Fibroblast of skin of left biceps (primary cell): Measurements from ENCODE around the gene RBBP8NL.

Experiments
- DNase-seq, 2 experiments: peaks; one replicate each; pipeline ENCODE4 v3.0.0-alpha.2; 2013; ENCODE audit warnings: low read depth in 2 of 2

Gene RBBP8NL

GRCh38 chr20:62427172-62428001, at the start of gene RBBP8NL:
Gene RBBP8NL, minus strand, starts transcription at chr20:62427539. Its CDS starts 7,892 bp downstream, at chr20:62419647.
- DNase-seq, result no peak

GRCh38 chr20:62476056-62476838, 48.9 kb upstream of the RBBP8NL start:
- no peak for DNase-seq

- DNase-seq, result no peak
These were observed 48.4 kb upstream of the RBBP8NL start, which contains the start of gene GATA5 for GRCh38 chr20:62475772-62476055. Gene GATA5, minus strand, starts transcription at chr20:62475995. Its CDS starts 474 bp downstream, at chr20:62475521.

- DNase-seq, result no peak
These were observed 47.9 kb upstream of the RBBP8NL start for GRCh38 chr20:62475027-62475771.

GRCh38 chr20:62474604-62475026, 47.3 kb upstream of the RBBP8NL start:
- no peak for DNase-seq

GRCh38 chr20:62473717-62474603, 46.6 kb upstream of the RBBP8NL start:
- no peak for DNase-seq

GRCh38 chr20:62472941-62473585, 45.7 kb upstream of the RBBP8NL start:
- no peak for DNase-seq

- no peak for DNase-seq
These were observed 45.0 kb upstream of the RBBP8NL start for GRCh38 chr20:62472138-62472940.

GRCh38 chr20:62470459-62470858, 43.1 kb upstream of the RBBP8NL start:
- no peak for DNase-seq

GRCh38 chr20:62470001-62470400, 42.7 kb upstream of the RBBP8NL start:
- DNase-seq, result no peak

GRCh38 chr20:62469352-62469751, 42.0 kb upstream of the RBBP8NL start:
- no peak for DNase-seq

- DNase-seq, result no peak
These were observed 39.6 kb upstream of the RBBP8NL start for GRCh38 chr20:62466806-62467537.

GRCh38 chr20:62466072-62466760, 38.9 kb upstream of the RBBP8NL start:
- no peak for DNase-seq

- no peak for DNase-seq
These were observed 37.7 kb upstream of the RBBP8NL start for GRCh38 chr20:62464990-62465389.

GRCh38 chr20:62464425-62464770, 37.1 kb upstream of the RBBP8NL start:
- no peak for DNase-seq

GRCh38 chr20:62463651-62464424, 36.5 kb upstream of the RBBP8NL start:
- DNase-seq, result no peak

- no peak for DNase-seq
These were observed 35.7 kb upstream of the RBBP8NL start for GRCh38 chr20:62462976-62463592.
